ENCODE data around the gene PTTG1IP. TPM values are rescaled to one million over a fixed set of nuclear protein-coding genes. Genes with fewer than 3 reads are reported as not detected.

PTTG1IP gene
- total RNA-seq, 4 donors from 2014 or later, result 256 to 374 (median 309) TPM

DNA sequence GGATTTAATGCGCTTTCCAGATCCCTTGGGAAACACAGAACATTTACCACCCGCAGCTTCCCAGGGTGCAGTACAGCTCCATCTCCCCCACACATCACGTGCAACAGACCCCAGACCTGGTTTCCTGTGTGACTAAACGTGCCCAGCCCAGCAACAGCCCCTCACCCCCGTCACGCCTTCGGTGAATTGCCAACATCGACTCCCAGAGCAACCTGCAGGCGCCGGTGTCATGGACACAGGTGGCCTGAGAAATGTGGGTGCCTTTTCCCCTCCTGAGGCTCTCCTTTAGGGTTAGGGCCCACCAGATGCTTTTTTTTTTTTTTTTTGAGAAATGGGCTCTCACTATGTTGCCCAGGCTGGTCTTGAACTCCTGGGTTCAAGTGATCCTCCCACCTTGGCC is 31.4 kb downstream of the PTTG1IP start:
- 80 to 88% methylated on average over 10 of the region's 10 CpGs for WGBS, 2 donors
- intact Hi-C loops (cut with DNase I), result no loop called here
- DNase-seq, result no peak

GRCh38 chr21:44840771-44841170 is 32.7 kb downstream of the PTTG1IP start:
- TF ChIP-seq POLR2A (IDR thresholded peaks at IDR 0.05), result no peak
- TF ChIP-seq, protein P1, sequence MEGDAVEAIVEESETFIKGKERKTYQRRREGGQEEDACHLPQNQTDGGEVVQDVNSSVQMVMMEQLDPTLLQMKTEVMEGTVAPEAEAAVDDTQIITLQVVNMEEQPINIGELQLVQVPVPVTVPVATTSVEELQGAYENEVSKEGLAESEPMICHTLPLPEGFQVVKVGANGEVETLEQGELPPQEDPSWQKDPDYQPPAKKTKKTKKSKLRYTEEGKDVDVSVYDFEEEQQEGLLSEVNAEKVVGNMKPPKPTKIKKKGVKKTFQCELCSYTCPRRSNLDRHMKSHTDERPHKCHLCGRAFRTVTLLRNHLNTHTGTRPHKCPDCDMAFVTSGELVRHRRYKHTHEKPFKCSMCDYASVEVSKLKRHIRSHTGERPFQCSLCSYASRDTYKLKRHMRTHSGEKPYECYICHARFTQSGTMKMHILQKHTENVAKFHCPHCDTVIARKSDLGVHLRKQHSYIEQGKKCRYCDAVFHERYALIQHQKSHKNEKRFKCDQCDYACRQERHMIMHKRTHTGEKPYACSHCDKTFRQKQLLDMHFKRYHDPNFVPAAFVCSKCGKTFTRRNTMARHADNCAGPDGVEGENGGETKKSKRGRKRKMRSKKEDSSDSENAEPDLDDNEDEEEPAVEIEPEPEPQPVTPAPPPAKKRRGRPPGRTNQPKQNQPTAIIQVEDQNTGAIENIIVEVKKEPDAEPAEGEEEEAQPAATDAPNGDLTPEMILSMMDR (IDR thresholded peaks at IDR 0.05), result no peak
- Histone ChIP-seq H3K27me3 (no peaks in the 10 kb centered on the region), H3K36me3 (no peaks in the 10 kb centered on the region), H3K27ac (no peak overlapping the region), H3K4me1 (peaks cover 4 to 12% of the 10 kb centered on the region in 2 donors), H3K9me3 (no peaks in the 10 kb centered on the region), H3K4me3 (replicated peaks in 1 of 3) (no peak overlapping the region)
- DNase-seq, result no peak
- 70 to 73% methylated on average over 5 to 7 of the region's 11 CpGs for WGBS, 2 donors
- intact Hi-C loops (cut with DNase I), result no loop called here

More for the DNA sequence above, 31.4 kb downstream of the PTTG1IP start:
- Histone ChIP-seq H3K27me3 (no peaks in the 10 kb centered on the region), H3K27ac (no peak overlapping the region), H3K9me3 (no peaks in the 10 kb centered on the region), H3K4me1 (peaks cover 12 to 15% of the 10 kb centered on the region in 2 donors), H3K36me3 (no peaks in the 10 kb centered on the region), H3K4me3 (replicated peaks in 1 of 3) (no peak overlapping the region)
- TF ChIP-seq, protein P1 (IDR thresholded peaks at IDR 0.05), result no peak
- TF ChIP-seq POLR2A (IDR thresholded peaks at IDR 0.05), result no peak

GRCh38 chr21:44838951-44839350 is 34.5 kb downstream of the PTTG1IP start:
- no peaks in the 10 kb centered on the region for H3K9me3 ChIP-seq
- no peak for DNase-seq
- no peak overlapping the region for H3K27ac ChIP-seq
- WGBS, 2 donors, result 84 to 90% methylated on average over 8 to 9 of the region's 9 CpGs
- H3K27me3 ChIP-seq, result no peaks in the 10 kb centered on the region
- no peaks in the 10 kb centered on the region for H3K36me3 ChIP-seq
- no peak overlapping the region for H3K4me3 ChIP-seq (replicated peaks in 1 of 3)
- TF ChIP-seq POLR2A (IDR thresholded peaks at IDR 0.05), result no peak
- TF ChIP-seq, protein P1 (IDR thresholded peaks at IDR 0.05), result no peak
- intact Hi-C loops (cut with DNase I), result no loop called here
- H3K4me1 ChIP-seq, result peaks cover 0 to 7% of the 10 kb centered on the region in 2 donors

- no peaks in the 10 kb centered on the region for H3K27me3 ChIP-seq
- no peak for DNase-seq
- 78 to 93% methylated on average over 11 to 25 of the region's 30 CpGs for WGBS, 2 donors
- intact Hi-C loops (cut with DNase I), result no loop called here
- no peak overlapping the region for H3K27ac ChIP-seq
- peaks cover 0 to 7% of the 10 kb centered on the region in 2 donors for H3K4me1 ChIP-seq
- no peak for TF ChIP-seq POLR2A (IDR thresholded peaks at IDR 0.05)
- H3K36me3 ChIP-seq, result no peaks in the 10 kb centered on the region
- no peaks in the 10 kb centered on the region for H3K9me3 ChIP-seq
- H3K4me3 ChIP-seq (replicated peaks in 1 of 3), result no peak overlapping the region
Observed at GRCh38 chr21:44838039-44838895, 35.2 kb downstream of the PTTG1IP start.

GRCh38 chr21:44837537-44837936 is 36.0 kb downstream of the PTTG1IP start:
- 90 to 95% methylated on average over 10 to 11 of the region's 13 CpGs for WGBS, 2 donors
- H3K36me3 ChIP-seq, result no peaks in the 10 kb centered on the region
- intact Hi-C loops (cut with DNase I), result no loop called here
- no peak overlapping the region for H3K27ac ChIP-seq
- H3K4me3 ChIP-seq (replicated peaks in 1 of 3), result no peak overlapping the region
- peaks cover 0 to 14% of the 10 kb centered on the region in 2 donors for H3K4me1 ChIP-seq
- H3K9me3 ChIP-seq, result no peaks in the 10 kb centered on the region
- H3K27me3 ChIP-seq, result no peaks in the 10 kb centered on the region
- TF ChIP-seq, protein P1 (IDR thresholded peaks at IDR 0.05), result no peak
- DNase-seq, result no peak

Data from thyroid gland (tissue), 4 donors.